Fibroblast of skin of scalp (primary cell): ENCODE data around the gene TSHR.
"Not testable (repeated sequence)": the region's sequence is repeated elsewhere in the genome, so short reads cannot be mapped to it uniquely, and the experiment has no call there.

Experiments
- DNase-seq: peaks from one replicate; pipeline ENCODE4 v3.0.0-alpha.2; 2013

TSHR gene

GRCh38 chr14:80951491-80951890 lies 3.9 kb upstream of the TSHR start:
- DNase-seq = no peak

- not testable (repeated sequence) for DNase-seq
Measured at GRCh38 chr14:80953211-80953610, 2.2 kb upstream of the TSHR start.

GRCh38 chr14:80954687-80955299 lies 628 bp upstream of the TSHR start:
- DNase-seq = peak; percentile 93

GRCh38 chr14:80956102-80956501 lies 681 bp downstream of the TSHR start:
- no peak for DNase-seq

GRCh38 chr14:80956922-80957321 lies 1.5 kb downstream of the TSHR start:
- DNase-seq = no peak

GRCh38 chr14:80957613-80958012 lies 2.2 kb downstream of the TSHR start:
- no peak for DNase-seq

GRCh38 chr14:80958226-80958625 lies 2.8 kb downstream of the TSHR start:
- DNase-seq = no peak

- no peak for DNase-seq
Measured at GRCh38 chr14:80958939-80959338, 3.5 kb downstream of the TSHR start.

GRCh38 chr14:80959496-80959895 lies 4.1 kb downstream of the TSHR start:
- DNase-seq = no peak

- no peak for DNase-seq
Measured at GRCh38 chr14:80965037-80965436, 9.6 kb downstream of the TSHR start.

GRCh38 chr14:80973931-80974641 lies 18.7 kb downstream of the TSHR start:
- DNase-seq = peak; percentile 41

GRCh38 chr14:80974679-80975078 lies 19.3 kb downstream of the TSHR start:
- no peak for DNase-seq

- no peak for DNase-seq
Measured at GRCh38 chr14:80977221-80977620, 21.8 kb downstream of the TSHR start.

GRCh38 chr14:80978403-80978802 lies 23.0 kb downstream of the TSHR start:
- no peak for DNase-seq

GRCh38 chr14:80979951-80980350 lies 24.5 kb downstream of the TSHR start:
- no peak for DNase-seq

- no peak for DNase-seq
Measured at GRCh38 chr14:80981156-80981555, 25.7 kb downstream of the TSHR start.

- DNase-seq = no peak
Measured at GRCh38 chr14:80981673-80982072, 26.3 kb downstream of the TSHR start.

GRCh38 chr14:80982711-80983110 lies 27.3 kb downstream of the TSHR start:
- no peak for DNase-seq

- DNase-seq = peak; percentile 64
Measured at GRCh38 chr14:80987235-80988032, 32.0 kb downstream of the TSHR start.

GRCh38 chr14:80988192-80988591 lies 32.8 kb downstream of the TSHR start:
- no peak for DNase-seq

- DNase-seq = peak; percentile 16
Measured at GRCh38 chr14:80988735-80989429, 33.5 kb downstream of the TSHR start.

- no peak for DNase-seq
Measured at GRCh38 chr14:80992580-80992979, 37.2 kb downstream of the TSHR start.
